Subcutaneous adipose tissue (tissue), 4 donors: Measurements from ENCODE around the gene ATOH7. TPM values are rescaled to one million over a fixed set of nuclear protein-coding genes. Genes with fewer than 3 reads are reported as not detected.

Experiments
- CTCF ChIP-seq: fragments of 450-650 bp; IDR thresholded peaks from one replicate; pipeline ENCODE4 v1.5.1; 2016; ENCODE audit warnings: low read depth, mild to moderate bottlenecking, control low read depth, antibody characterized with exemption, moderate library complexity
- total RNA-seq, 4 donors: library from RNA; depleted of rRNA; stranded (reverse); fragments of >200 nt; gene quantifications; one replicate each; pipeline ENCODE4 v1.1.0, GENCODE V29; 2016

The ATOH7 gene
- total RNA-seq, 4 donors from 2014 or later, result not detected

- no peak for TF ChIP-seq CTCF
Measured at GRCh38 chr10:68261132-68261856, 29.4 kb upstream of the ATOH7 start.

GRCh38 chr10:68253346-68253745, 21.4 kb upstream of the ATOH7 start:
- no peak for TF ChIP-seq CTCF

GRCh38 chr10:68251625-68252495, 19.9 kb upstream of the ATOH7 start:
- no peak for TF ChIP-seq CTCF

- TF ChIP-seq CTCF, result no peak
Measured at GRCh38 chr10:68251151-68251550, 19.2 kb upstream of the ATOH7 start.

GRCh38 chr10:68249297-68249696, 17.4 kb upstream of the ATOH7 start:
- no peak for TF ChIP-seq CTCF

- TF ChIP-seq CTCF, result no peak
Measured at GRCh38 chr10:68247931-68248330, 16.0 kb upstream of the ATOH7 start.

GRCh38 chr10:68242051-68242450, 10.1 kb upstream of the ATOH7 start:
- no peak for TF ChIP-seq CTCF
